SK-N-SH (cell line): ENCODE results near the gene DTNBP1.

ENCODE experiments used
- CHD2 ChIP-seq: fragments of 150-350 bp; IDR thresholded peaks from 2 replicates; pipeline ENCODE4 v1.6.1; 2018; ENCODE audit warnings: low read length; ENCODE audit not compliant: partially characterized antibody
- GABPA ChIP-seq: IDR thresholded peaks from 2 replicates; pipeline ENCODE4 v1.4.0; 2012; ENCODE audit warnings: low read depth, mild to moderate bottlenecking
- JUND ChIP-seq: IDR thresholded peaks from 2 replicates; pipeline ENCODE4 v1.4.0; 2012
- NFIC ChIP-seq: IDR thresholded peaks from 2 replicates; pipeline ENCODE4 v1.4.0; 2012; ENCODE audit warnings: borderline replicate concordance
- POLR2AphosphoS5 ChIP-seq: IDR thresholded peaks from 2 replicates; pipeline ENCODE4 v1.6.1; 2012; ENCODE audit warnings: low read depth, low read length
- REST ChIP-seq: IDR thresholded peaks from 2 replicates; pipeline ENCODE4 v1.6.1; 2012; ENCODE audit warnings: mild to moderate bottlenecking, low read depth, low read length, moderate library complexity
- SMC3 ChIP-seq: IDR thresholded peaks from 2 replicates; pipeline ENCODE4 v1.6.1; 2012; ENCODE audit warnings: low read depth, low read length, improper control_type of control experiment
- TF ChIP-seq, protein P1 (sequence below): fragments of 200-600 bp; sonication (generic); IDR thresholded peaks from 2 replicates; pipeline ENCODE4 v1.6.1; 2017; ENCODE audit warnings: antibody characterized with exemption, mild to moderate bottlenecking, moderate library complexity
- TF ChIP-seq, protein P2 (sequence below): fragments of 150-350 bp; IDR thresholded peaks from 2 replicates; pipeline ENCODE4 v1.6.1; 2017; ENCODE audit warnings: antibody characterized with exemption, low read length, low read depth, borderline replicate concordance

- TF ChIP-seq NFIC: no peak
- TF ChIP-seq REST: no peak
- TF ChIP-seq, protein P1, sequence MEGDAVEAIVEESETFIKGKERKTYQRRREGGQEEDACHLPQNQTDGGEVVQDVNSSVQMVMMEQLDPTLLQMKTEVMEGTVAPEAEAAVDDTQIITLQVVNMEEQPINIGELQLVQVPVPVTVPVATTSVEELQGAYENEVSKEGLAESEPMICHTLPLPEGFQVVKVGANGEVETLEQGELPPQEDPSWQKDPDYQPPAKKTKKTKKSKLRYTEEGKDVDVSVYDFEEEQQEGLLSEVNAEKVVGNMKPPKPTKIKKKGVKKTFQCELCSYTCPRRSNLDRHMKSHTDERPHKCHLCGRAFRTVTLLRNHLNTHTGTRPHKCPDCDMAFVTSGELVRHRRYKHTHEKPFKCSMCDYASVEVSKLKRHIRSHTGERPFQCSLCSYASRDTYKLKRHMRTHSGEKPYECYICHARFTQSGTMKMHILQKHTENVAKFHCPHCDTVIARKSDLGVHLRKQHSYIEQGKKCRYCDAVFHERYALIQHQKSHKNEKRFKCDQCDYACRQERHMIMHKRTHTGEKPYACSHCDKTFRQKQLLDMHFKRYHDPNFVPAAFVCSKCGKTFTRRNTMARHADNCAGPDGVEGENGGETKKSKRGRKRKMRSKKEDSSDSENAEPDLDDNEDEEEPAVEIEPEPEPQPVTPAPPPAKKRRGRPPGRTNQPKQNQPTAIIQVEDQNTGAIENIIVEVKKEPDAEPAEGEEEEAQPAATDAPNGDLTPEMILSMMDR: no peak
- no peak for TF ChIP-seq GABPA
- no peak for TF ChIP-seq SMC3
- no peak for TF ChIP-seq JUND
- TF ChIP-seq CHD2: no peak
- TF ChIP-seq, protein P2, sequence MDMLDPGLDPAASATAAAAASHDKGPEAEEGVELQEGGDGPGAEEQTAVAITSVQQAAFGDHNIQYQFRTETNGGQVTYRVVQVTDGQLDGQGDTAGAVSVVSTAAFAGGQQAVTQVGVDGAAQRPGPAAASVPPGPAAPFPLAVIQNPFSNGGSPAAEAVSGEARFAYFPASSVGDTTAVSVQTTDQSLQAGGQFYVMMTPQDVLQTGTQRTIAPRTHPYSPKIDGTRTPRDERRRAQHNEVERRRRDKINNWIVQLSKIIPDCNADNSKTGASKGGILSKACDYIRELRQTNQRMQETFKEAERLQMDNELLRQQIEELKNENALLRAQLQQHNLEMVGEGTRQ: no peak
- TF ChIP-seq POLR2AphosphoS5: no peak
Measured at GRCh38 chr6:15515660-15516375, 147.0 kb downstream of the DTNBP1 start.
